Right lobe of liver (tissue), 4 donors: Measurements from ENCODE around the gene ADCY1.

ENCODE experiments used
- CTCF ChIP-seq, 4 donors: fragments of 200-600 bp in 3 of 4; fragments of 450-650 bp in 1 of 4; IDR thresholded peaks; one replicate each; pipeline versions ENCODE4 v1.5.1 to v1.8.0; 2016 to 2022; ENCODE audit warnings: antibody characterized with exemption in 4 of 4, mild to moderate bottlenecking in 2 of 4
- POLR2A ChIP-seq: fragments of 450-650 bp; IDR thresholded peaks from one replicate; pipeline ENCODE4 v1.6.1; 2017; ENCODE audit warnings: antibody characterized with exemption, mild to moderate bottlenecking
- donor health status: DM: no; HTN: no; CAD: no.
- donor health status: DM: no; HTN: no; CAD: no.
- donor health status: DM: no; HTN: yes; CAD: no.

GRCh38 chr7:45703373-45703821, 129.2 kb downstream of the ADCY1 start:
- TF ChIP-seq CTCF (IDR thresholded peaks at IDR 0.05): no peak
- TF ChIP-seq POLR2A: no peak
